Measurements from ENCODE around the gene VPS35. TPM values are rescaled to one million over a fixed set of nuclear protein-coding genes. Genes with fewer than 3 reads are reported as not detected.

Gene VPS35
- total RNA-seq, 1 donor from 2014 or later: 63.3 TPM

DNA sequence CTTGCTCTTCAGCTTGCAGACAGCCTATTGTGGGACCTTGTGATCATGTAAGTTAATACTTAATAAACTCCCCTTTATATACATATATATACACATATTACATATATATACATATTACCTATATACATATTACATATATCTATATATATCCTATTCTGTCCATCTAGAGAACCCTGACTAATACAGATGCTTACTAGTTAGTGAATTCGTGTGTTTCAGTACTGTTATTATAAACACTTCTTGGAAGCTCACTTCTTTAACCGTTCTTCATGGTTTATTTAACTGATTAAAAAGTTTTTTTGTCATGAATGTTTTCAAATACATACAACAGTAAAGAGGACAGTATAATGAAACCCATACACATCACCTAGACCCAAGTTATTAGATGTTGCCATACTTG lies 13.1 kb upstream of the VPS35 start:
- Histone ChIP-seq H3K4me1 (no peaks in the 10 kb centered on the region), H3K27me3 (no peaks in the 10 kb centered on the region), H3K27ac (no peak overlapping the region), H3K9me3 (no peaks in the 10 kb centered on the region), H3K4me3 (no peak overlapping the region), H3K36me3 (no peaks in the 10 kb centered on the region)
- intact Hi-C loops (cut with DNase I): no loop called here
- TF ChIP-seq POLR2AphosphoS5 (IDR thresholded peaks at IDR 0.05; ENCODE audit: insufficient read depth in 1 of 2, low read depth in 1 of 2): no peak
- TF ChIP-seq, protein P1, sequence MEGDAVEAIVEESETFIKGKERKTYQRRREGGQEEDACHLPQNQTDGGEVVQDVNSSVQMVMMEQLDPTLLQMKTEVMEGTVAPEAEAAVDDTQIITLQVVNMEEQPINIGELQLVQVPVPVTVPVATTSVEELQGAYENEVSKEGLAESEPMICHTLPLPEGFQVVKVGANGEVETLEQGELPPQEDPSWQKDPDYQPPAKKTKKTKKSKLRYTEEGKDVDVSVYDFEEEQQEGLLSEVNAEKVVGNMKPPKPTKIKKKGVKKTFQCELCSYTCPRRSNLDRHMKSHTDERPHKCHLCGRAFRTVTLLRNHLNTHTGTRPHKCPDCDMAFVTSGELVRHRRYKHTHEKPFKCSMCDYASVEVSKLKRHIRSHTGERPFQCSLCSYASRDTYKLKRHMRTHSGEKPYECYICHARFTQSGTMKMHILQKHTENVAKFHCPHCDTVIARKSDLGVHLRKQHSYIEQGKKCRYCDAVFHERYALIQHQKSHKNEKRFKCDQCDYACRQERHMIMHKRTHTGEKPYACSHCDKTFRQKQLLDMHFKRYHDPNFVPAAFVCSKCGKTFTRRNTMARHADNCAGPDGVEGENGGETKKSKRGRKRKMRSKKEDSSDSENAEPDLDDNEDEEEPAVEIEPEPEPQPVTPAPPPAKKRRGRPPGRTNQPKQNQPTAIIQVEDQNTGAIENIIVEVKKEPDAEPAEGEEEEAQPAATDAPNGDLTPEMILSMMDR (IDR thresholded peaks at IDR 0.05): no peak
- no peak for TF ChIP-seq POLR2A (IDR thresholded peaks at IDR 0.05)
- no peak for DNase-seq (ENCODE audit: extremely low spot score in 2 of 2)

DNA sequence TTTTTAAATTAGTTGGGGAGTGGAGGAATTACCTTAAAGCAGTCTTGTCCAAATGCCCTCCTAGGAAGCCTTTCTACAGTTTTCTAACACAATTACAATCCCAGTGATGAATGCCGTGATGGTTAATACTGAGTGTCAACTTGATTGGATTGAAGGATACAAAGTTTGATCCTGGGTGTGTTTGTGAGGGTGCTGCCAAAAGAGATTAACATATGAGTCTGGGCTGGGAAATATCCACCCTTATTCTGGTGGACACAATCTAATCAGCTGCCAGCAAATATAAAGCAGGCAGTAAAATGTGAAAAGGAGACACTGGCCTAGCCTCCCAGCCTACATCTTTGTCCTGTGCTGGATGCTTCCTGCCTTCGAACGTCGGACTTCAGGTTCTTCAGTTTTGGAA lies 12.6 kb upstream of the VPS35 start:
- no peaks in the 10 kb centered on the region for H3K36me3 ChIP-seq
- no peaks in the 10 kb centered on the region for H3K4me1 ChIP-seq
- intact Hi-C loops (cut with DNase I): no loop called here
- no peaks in the 10 kb centered on the region for H3K27me3 ChIP-seq
- no peak for TF ChIP-seq POLR2A (IDR thresholded peaks at IDR 0.05)
- H3K27ac ChIP-seq: no peak overlapping the region
- H3K4me3 ChIP-seq: no peak overlapping the region
- no peak for DNase-seq (ENCODE audit: extremely low spot score in 2 of 2)
- H3K9me3 ChIP-seq: no peaks in the 10 kb centered on the region

DNA sequence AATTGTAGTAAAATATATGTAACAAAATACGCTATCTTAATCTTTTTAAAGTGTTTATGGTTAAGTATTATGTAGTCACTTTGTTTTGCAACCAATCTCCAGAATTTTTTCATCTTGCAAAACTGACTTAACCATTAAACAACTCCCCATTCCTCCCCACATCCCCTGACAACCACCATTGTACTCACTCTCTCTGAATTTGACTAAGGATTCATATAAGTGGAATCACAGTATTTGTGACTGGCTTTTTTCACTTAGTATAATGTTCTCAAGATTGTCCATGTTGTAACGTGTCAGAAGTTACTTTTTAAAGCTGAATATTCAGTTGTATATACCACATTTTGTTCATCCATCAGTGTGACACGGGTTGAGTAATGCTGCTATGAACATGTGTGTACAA lies 11.1 kb upstream of the VPS35 start:
- intact Hi-C loops (cut with DNase I): no loop called here
- TF ChIP-seq, protein P1 (IDR thresholded peaks at IDR 0.05): no peak
- no peak for TF ChIP-seq POLR2A (IDR thresholded peaks at IDR 0.05)
- no peak for TF ChIP-seq POLR2AphosphoS5 (IDR thresholded peaks at IDR 0.05; ENCODE audit: insufficient read depth in 1 of 2, low read depth in 1 of 2)
- Histone ChIP-seq H3K27ac (no peak overlapping the region), H3K27me3 (no peaks in the 10 kb centered on the region), H3K4me1 (no peaks in the 10 kb centered on the region), H3K4me3 (no peak overlapping the region), H3K36me3 (no peaks in the 10 kb centered on the region), H3K9me3 (no peaks in the 10 kb centered on the region)
- no peak for DNase-seq (ENCODE audit: extremely low spot score in 2 of 2)

DNA sequence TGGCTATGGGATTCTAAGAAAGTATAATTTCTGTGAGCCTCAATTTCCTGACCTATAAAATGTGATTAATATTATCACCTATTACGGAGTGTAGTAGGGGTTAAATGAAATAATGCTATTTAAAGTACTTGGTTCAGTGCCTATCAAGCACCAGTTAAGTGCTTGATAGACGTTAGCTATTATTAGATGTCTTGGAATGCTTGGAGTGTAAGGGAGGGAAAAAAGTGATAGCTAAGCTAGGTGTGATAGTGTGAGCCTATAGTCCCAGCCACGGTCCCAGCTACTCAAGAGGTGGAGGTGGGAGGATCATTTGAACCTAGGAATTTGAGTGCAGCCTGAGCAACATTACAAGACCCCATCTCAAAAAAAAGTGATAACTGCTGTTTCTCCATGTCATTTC lies 8.0 kb upstream of the VPS35 start:
- intact Hi-C loops (cut with DNase I): no loop called here
- Histone ChIP-seq H3K9me3 (no peaks in the 10 kb centered on the region), H3K4me1 (no peaks in the 10 kb centered on the region), H3K27me3 (no peaks in the 10 kb centered on the region), H3K27ac (no peak overlapping the region), H3K36me3 (no peaks in the 10 kb centered on the region), H3K4me3 (no peak overlapping the region)
- no peak for TF ChIP-seq POLR2AphosphoS5 (IDR thresholded peaks at IDR 0.05; ENCODE audit: insufficient read depth in 1 of 2, low read depth in 1 of 2)
- TF ChIP-seq POLR2A (IDR thresholded peaks at IDR 0.05): no peak
- TF ChIP-seq, protein P1 (IDR thresholded peaks at IDR 0.05): no peak
- DNase-seq (ENCODE audit: extremely low spot score in 2 of 2): no peak

DNA sequence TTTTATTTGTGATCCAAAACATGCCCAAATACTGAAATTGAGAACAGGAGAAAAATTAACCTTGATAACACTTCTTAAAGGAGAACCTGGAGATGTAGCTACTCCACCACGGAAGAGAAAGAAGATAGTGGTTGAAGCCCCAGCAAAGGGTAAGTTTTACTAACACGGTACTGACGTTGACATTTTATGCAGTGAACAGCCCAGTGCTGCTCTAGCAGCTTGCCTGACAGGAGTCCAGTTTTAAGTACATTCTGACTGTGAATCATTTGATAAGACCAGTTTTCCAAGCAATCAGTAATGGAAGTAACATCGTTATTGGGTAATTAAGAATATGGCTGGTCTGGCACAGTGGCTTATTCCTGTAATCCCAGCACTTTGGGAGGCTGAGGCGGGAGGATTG lies 7.0 kb upstream of the VPS35 start:
- no peaks in the 10 kb centered on the region for H3K27me3 ChIP-seq
- no peak for DNase-seq (ENCODE audit: extremely low spot score in 2 of 2)
- TF ChIP-seq, protein P1 (IDR thresholded peaks at IDR 0.05): no peak
- TF ChIP-seq POLR2AphosphoS5 (IDR thresholded peaks at IDR 0.05; ENCODE audit: insufficient read depth in 1 of 2, low read depth in 1 of 2) (no peak), POLR2A (IDR thresholded peaks at IDR 0.05) (no peak)
- H3K4me3 ChIP-seq: no peak overlapping the region
- peaks cover 3% of the 10 kb centered on the region for H3K4me1 ChIP-seq
- no peak overlapping the region for H3K27ac ChIP-seq
- intact Hi-C loops (cut with DNase I): no loop called here
- H3K36me3 ChIP-seq: no peaks in the 10 kb centered on the region
- H3K9me3 ChIP-seq: no peaks in the 10 kb centered on the region

DNA sequence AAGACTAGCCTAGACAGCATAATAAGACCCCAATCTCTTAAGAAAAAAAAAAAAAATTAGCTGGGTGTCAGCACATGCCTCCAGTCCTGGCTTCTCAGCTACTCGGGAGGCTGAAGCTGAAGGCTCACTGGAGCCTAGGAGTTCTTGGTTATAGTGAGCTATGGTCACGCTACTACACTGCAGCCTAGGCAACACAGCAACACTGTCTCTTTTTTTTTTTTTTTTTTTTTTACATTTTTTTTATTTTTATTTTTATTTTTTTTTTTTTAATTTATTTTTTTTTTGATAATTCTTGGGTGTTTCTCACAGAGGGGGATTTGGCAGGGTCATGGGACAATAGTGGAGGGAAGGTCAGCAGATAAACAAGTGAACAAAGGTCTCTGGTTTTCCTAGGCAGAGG lies 4.6 kb upstream of the VPS35 start:
- no peak for DNase-seq (ENCODE audit: extremely low spot score in 2 of 2)
- peaks cover 16% of the 10 kb centered on the region for H3K4me1 ChIP-seq
- H3K27ac ChIP-seq: no peak overlapping the region
- no peaks in the 10 kb centered on the region for H3K9me3 ChIP-seq
- intact Hi-C loops (cut with DNase I): no loop called here
- no peak for TF ChIP-seq POLR2AphosphoS5 (IDR thresholded peaks at IDR 0.05; ENCODE audit: insufficient read depth in 1 of 2, low read depth in 1 of 2)
- TF ChIP-seq, protein P1 (IDR thresholded peaks at IDR 0.05): no peak
- no peaks in the 10 kb centered on the region for H3K27me3 ChIP-seq
- no peak overlapping the region for H3K4me3 ChIP-seq
- no peaks in the 10 kb centered on the region for H3K36me3 ChIP-seq

All from vagina (tissue), 2 donors.